GM19238 (cell line): Measurements from ENCODE around the gene RCAN2.

ENCODE experiments used
- DNase-seq: peaks from one replicate; pipeline ENCODE4 v3.0.0; 2011; ENCODE audit warnings: low spot score; ENCODE audit not compliant: insufficient read length

RCAN2 gene

GRCh38 chr6:46491628-46492547 lies 639 bp upstream of the RCAN2 start:
- no peak for DNase-seq

- DNase-seq = no peak
These were observed 636 bp downstream of the RCAN2 start for GRCh38 chr6:46490425-46491200.

- DNase-seq = no peak
These were observed 5.1 kb downstream of the RCAN2 start for GRCh38 chr6:46486181-46486580.

- DNase-seq = no peak
These were observed 7.0 kb downstream of the RCAN2 start for GRCh38 chr6:46484081-46484820.

- no peak for DNase-seq
These were observed 14.9 kb downstream of the RCAN2 start for GRCh38 chr6:46476301-46476700.

- DNase-seq = no peak
These were observed 17.4 kb downstream of the RCAN2 start for GRCh38 chr6:46473881-46474280.

GRCh38 chr6:46472243-46472642 lies 19.0 kb downstream of the RCAN2 start:
- no peak for DNase-seq

GRCh38 chr6:46469021-46469420 lies 22.2 kb downstream of the RCAN2 start:
- DNase-seq = no peak

- DNase-seq = no peak
These were observed 22.7 kb downstream of the RCAN2 start for GRCh38 chr6:46468403-46469010.

GRCh38 chr6:46466570-46466969 lies 24.7 kb downstream of the RCAN2 start:
- DNase-seq = no peak

- DNase-seq = no peak
These were observed 25.7 kb downstream of the RCAN2 start for GRCh38 chr6:46465294-46466165.

GRCh38 chr6:46456297-46456696 lies 35.0 kb downstream of the RCAN2 start:
- no peak for DNase-seq

GRCh38 chr6:46454691-46455090 lies 36.6 kb downstream of the RCAN2 start:
- no peak for DNase-seq

GRCh38 chr6:46453741-46454316 lies 37.4 kb downstream of the RCAN2 start:
- no peak for DNase-seq

GRCh38 chr6:46453216-46453615 lies 38.0 kb downstream of the RCAN2 start:
- DNase-seq = no peak

GRCh38 chr6:46452312-46452917 lies 38.8 kb downstream of the RCAN2 start:
- DNase-seq = no peak

- DNase-seq = no peak
These were observed 39.9 kb downstream of the RCAN2 start for GRCh38 chr6:46451343-46451742.

GRCh38 chr6:46444772-46445454 lies 46.3 kb downstream of the RCAN2 start:
- no peak for DNase-seq

GRCh38 chr6:46443623-46444022 lies 47.6 kb downstream of the RCAN2 start:
- DNase-seq = no peak
